Activated naive CD4-positive, alpha-beta T cell treated with Interleukin-2 at 50 U/mL for 16 hours (primary cell): ENCODE results near the gene HIVEP3.

Experiments
- DNase-seq: peaks from one replicate; pipeline ENCODE4 v3.0.0-alpha.2; 2020

HIVEP3 gene

GRCh38 chr1:41844781-41845272, 73.9 kb downstream of the HIVEP3 start:
- DNase-seq = no peak

DNA sequence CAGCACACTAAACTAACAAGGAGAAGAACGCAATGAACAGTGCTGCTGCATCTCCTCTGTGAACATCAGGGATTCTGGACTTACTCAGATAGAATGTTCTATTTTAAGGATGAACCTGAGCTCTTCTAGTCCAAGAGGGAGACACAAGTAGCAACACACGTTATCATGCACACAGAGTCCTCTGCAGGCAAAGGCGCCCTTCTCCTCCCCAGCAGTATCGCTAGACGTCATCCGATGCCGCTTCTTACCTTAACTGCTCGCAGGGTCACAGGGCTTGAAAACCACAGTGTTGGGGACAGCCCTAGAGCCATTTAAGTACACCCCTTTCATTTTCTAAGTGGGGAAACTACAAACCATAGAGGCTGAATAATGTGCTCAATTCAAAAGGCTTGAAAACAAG, 74.5 kb downstream of the HIVEP3 start:
- no peak for DNase-seq

- DNase-seq = no peak
These were observed 75.5 kb downstream of the HIVEP3 start for GRCh38 chr1:41842993-41843755.

GRCh38 chr1:41842326-41842725, 76.4 kb downstream of the HIVEP3 start:
- DNase-seq = no peak

- no peak for DNase-seq
These were observed 78.0 kb downstream of the HIVEP3 start for GRCh38 chr1:41840592-41841246.

GRCh38 chr1:41838266-41838665, 80.5 kb downstream of the HIVEP3 start:
- no peak for DNase-seq

DNA sequence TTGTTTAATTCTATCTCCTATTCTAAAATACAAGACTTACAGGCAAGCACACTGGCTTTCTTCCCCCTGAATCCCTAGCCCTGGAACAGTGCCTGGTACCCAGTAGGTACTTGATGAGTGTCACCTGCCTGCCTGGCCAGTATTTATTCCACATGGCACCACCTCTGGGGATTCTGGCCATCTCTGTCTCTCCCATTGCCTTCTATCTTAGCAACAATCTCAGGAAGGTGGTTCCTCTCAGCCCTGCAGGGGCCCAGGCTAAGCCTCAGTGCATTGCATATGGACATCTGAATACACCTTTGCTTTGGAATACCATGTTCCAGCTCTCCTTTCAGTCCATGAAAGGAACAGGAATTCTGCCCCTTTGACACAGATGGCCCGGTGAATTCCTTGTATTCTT, 81.0 kb downstream of the HIVEP3 start:
- no peak for DNase-seq

- DNase-seq = no peak
These were observed 83.2 kb downstream of the HIVEP3 start for GRCh38 chr1:41835485-41835884.

GRCh38 chr1:41833519-41834000, 85.2 kb downstream of the HIVEP3 start:
- no peak for DNase-seq

GRCh38 chr1:41830726-41831125, 88.0 kb downstream of the HIVEP3 start:
- no peak for DNase-seq

DNA sequence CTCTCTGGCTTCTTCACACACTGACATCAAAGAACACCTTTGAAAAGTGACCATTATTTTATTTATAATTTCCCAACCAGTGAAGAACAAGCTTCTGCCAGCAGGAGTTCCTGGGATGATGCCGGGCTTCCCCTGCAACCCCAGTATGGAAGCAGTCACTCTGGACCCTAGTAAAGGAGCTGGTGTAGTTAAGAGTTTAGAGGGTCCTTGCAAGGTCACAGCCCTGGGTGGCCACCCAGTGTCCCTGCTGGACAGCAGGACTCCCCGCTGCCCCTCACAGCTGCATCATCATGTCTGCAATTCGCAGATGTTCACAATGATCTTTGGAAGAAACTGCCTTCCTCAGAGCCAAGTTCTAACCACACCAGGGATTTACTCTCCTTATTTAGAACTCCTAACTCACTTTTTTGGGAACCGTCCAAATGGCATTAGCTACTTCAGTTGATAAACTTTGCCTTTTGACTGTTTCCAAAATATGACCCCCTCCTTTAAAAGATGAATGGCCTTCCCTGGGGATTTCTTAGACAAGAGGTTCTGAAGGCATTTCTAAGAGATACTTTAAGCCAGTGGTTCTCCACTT, 90.6 kb downstream of the HIVEP3 start:
- no peak for DNase-seq

DNA sequence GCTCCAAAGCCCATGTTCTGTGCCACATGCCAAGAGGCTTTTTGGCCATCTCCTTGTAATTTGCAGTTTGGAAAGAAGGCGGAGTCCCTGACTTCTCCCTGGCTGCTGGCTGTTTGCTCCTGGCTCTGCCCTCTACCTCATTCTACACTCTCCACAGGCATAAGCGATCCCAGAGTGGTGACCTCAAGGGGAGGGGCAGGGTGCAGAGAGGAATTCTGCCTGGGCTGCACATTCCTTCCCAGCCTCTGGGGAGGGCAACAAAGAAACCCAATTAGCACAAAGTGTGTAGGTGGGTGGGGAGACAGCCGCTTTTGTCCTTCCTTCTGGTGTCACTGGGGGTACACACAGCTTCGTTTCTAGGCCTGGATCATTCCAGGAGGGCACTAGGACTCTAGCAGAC, 95.3 kb downstream of the HIVEP3 start:
- no peak for DNase-seq

- DNase-seq = no peak
These were observed 95.9 kb downstream of the HIVEP3 start for GRCh38 chr1:41822866-41823265.

GRCh38 chr1:41819843-41820242, 98.9 kb downstream of the HIVEP3 start:
- no peak for DNase-seq

DNA sequence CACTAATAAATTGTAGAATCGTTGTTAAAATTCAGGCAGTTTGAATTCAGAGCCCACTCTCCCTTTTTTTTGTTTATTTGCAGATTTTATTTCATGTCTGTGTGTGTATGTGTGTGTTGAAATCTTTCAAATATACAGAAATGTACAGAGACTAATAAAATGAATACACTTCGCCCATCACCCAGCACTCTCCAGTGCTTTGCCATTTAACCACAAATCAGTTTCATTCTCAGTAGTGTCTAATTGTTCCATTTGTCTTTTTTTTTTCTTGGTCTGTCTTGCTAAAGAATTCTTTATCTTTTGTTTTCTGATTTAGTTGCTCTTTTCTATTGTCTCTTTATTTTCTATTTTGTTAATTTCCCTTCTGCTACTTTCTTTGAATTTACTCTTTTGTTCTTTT, 99.7 kb downstream of the HIVEP3 start:
- no peak for DNase-seq

- no peak for DNase-seq
These were observed 102.7 kb downstream of the HIVEP3 start for GRCh38 chr1:41816061-41816460.

GRCh38 chr1:41813755-41814745, 104.7 kb downstream of the HIVEP3 start:
- DNase-seq = no peak

DNA sequence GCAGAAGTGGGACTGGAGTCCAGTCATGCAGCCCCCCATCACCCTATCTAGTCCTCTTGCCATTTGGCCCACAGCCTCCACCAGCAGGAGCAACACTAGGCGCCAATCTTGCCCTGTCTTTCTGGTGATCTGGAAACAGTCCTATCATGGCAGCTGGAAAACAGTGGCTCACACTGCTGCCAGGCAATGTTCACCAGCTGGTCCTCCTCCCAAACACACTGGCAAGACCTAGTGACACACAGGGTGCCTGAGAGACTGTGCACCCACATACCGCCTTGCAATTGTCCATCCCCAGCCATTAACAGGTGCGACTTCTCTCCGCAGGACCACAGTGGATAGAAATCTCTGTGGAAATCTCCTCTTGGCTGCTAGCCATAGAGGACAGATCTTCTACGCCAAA, 105.5 kb downstream of the HIVEP3 start:
- DNase-seq = no peak

- DNase-seq = no peak
These were observed 106.3 kb downstream of the HIVEP3 start for GRCh38 chr1:41812453-41812852.

GRCh38 chr1:41812051-41812450, 106.7 kb downstream of the HIVEP3 start:
- peak; percentile 56 for DNase-seq

GRCh38 chr1:41811051-41811795, 107.5 kb downstream of the HIVEP3 start:
- peak; percentile 70 for DNase-seq

GRCh38 chr1:41810446-41810845, 108.3 kb downstream of the HIVEP3 start:
- DNase-seq = peak; percentile 28
